A549 (cell line): ENCODE results near the gene PTPN5. TPM values are rescaled to one million over a fixed set of nuclear protein-coding genes. Genes with fewer than 3 reads are reported as not detected.
A peak's percentile ranks its signal among the peaks of the same experiment; 100 is the strongest.

Source experiments
- ATAC-seq, 2 experiments: fragments of 200-7000 bp in 1 of 2; fragments of >200 bp in 1 of 2; cut with Nextera tagmentation in 1 of 2; cut with Tn5 transposase in 1 of 2; 3 replicates each; pipeline versions ENCODE4 v1.8.0 to v1.9.1; 2018 to 2020; ENCODE audit warnings: mild to moderate bottlenecking in 1 of 2, moderate library complexity in 1 of 2
- CTCF ChIA-PET: fragments of 300-600 bp; sonication (Branson Sonifier 250); formaldehyde crosslinking; extraction: SDS; loops from one replicate; lab custom pipeline; 2021; ENCODE audit warnings: antibody characterized with exemption, inconsistent platforms; lab: Yijun Ruan, JAX
- POLR2A ChIA-PET: fragments of 350-600 bp; formaldehyde crosslinking; extraction: SDS; loops from one replicate; lab custom pipeline; 2021; ENCODE audit warnings: antibody characterized with exemption, inconsistent platforms; lab: Yijun Ruan, JAX
- DNase-seq, 2 experiments: peaks; one replicate each; pipeline versions ENCODE4 v3.0.0 to v3.0.0-alpha.2; 2011 to 2016; ENCODE audit warnings: low read depth in 1 of 2, low spot score in 1 of 2
- FAIRE-seq: peaks from 2 replicates; lab custom pipeline; 2011; peaks lifted over from hg19 to GRCh38; lab: Jason Lieb, UNC
- H3K27ac ChIP-seq, 2 experiments: fragments of >200 bp; sonication (Bioruptor Twin); formaldehyde crosslinking; 3 replicates each; pipeline ENCODE4 v1.5.1; 2016 to 2017
- H3K4me1 ChIP-seq: fragments of >200 bp; sonication (Bioruptor Twin); formaldehyde crosslinking; 3 replicates; pipeline ENCODE4 v1.6.1; 2016
- H3K4me2 ChIP-seq: fragments of >200 bp; sonication (Bioruptor Twin); formaldehyde crosslinking; 3 replicates; pipeline ENCODE4 v1.6.1; 2016
- H3K4me3 ChIP-seq: fragments of >200 bp; sonication (Bioruptor Twin); formaldehyde crosslinking; 3 replicates; pipeline ENCODE4 v1.5.1; 2016
- H3K9me3 ChIP-seq: fragments of >200 bp; sonication (Bioruptor Twin); formaldehyde crosslinking; 3 replicates; pipeline ENCODE4 v1.6.1; 2016
- ATOH8 ChIP-seq: fragments of 250-450 bp; sonication (Bioruptor Pico); IDR thresholded peaks from 2 replicates; pipeline ENCODE4 v1.5.0; 2020; ENCODE audit warnings: low read depth, mild to moderate bottlenecking, moderate library complexity
- BCL3 ChIP-seq: fragments of >200 bp; sonication (Bioruptor Twin); formaldehyde crosslinking; IDR thresholded peaks from 3 replicates; pipeline ENCODE4 v1.6.1; 2016
- CBX2 ChIP-seq: fragments of 200-600 bp; sonication (generic); IDR thresholded peaks from 2 replicates; pipeline ENCODE4 v1.6.1; 2016; ENCODE audit warnings: low read depth, mild to moderate bottlenecking, borderline replicate concordance
- CEBPB ChIP-seq, 2 experiments: fragments of >200 bp in 1 of 2; sonication (Bioruptor Twin) in 1 of 2; formaldehyde crosslinking in 1 of 2; IDR thresholded peaks; 2 replicates each; pipeline ENCODE4 v1.6.1; 2012 to 2016
- CTCF ChIP-seq: fragments of >200 bp; sonication (Bioruptor Twin); formaldehyde crosslinking; IDR thresholded peaks from 3 replicates; pipeline ENCODE4 v1.5.1; 2016
- EHF ChIP-seq: fragments of 250-450 bp; sonication (Bioruptor Pico); IDR thresholded peaks from 2 replicates; pipeline ENCODE4 v1.5.0; 2020; ENCODE audit warnings: mild to moderate bottlenecking
- EP300 ChIP-seq, 2 experiments: fragments of >200 bp; sonication (Bioruptor Twin); formaldehyde crosslinking; IDR thresholded peaks; 2 replicates in 1 of 2; 3 replicates in 1 of 2; pipeline ENCODE4 v1.6.1; 2016 to 2017
- ESRRA ChIP-seq: fragments of 150-350 bp; IDR thresholded peaks from 2 replicates; pipeline ENCODE4 v1.6.1; 2014; ENCODE audit warnings: mild to moderate bottlenecking, low read length, borderline replicate concordance
- HMGXB4 ChIP-seq: fragments of 250-450 bp; sonication (Bioruptor Pico); IDR thresholded peaks from 2 replicates; pipeline ENCODE4 v1.5.0; 2021; ENCODE audit warnings: mild to moderate bottlenecking, moderate library complexity, borderline replicate concordance
- KDM1A ChIP-seq: fragments of 200-600 bp; sonication (generic); IDR thresholded peaks from 2 replicates; pipeline ENCODE4 v1.6.1; 2016; ENCODE audit warnings: low read depth, mild to moderate bottlenecking
- KDM5A ChIP-seq: fragments of 200-600 bp; sonication (generic); IDR thresholded peaks from 2 replicates; pipeline ENCODE4 v1.6.1; 2016; ENCODE audit warnings: antibody characterized with exemption, mild to moderate bottlenecking
- NFE2L2 ChIP-seq: fragments of 150-350 bp; conservative IDR thresholded peaks from 2 replicates; pipeline ENCODE4 v1.6.1; 2014; ENCODE audit warnings: low read length
- NPAS2 ChIP-seq: fragments of 250-450 bp; sonication (Bioruptor Pico); IDR thresholded peaks from 2 replicates; pipeline ENCODE4 v1.8.0; 2022; ENCODE audit warnings: mild to moderate bottlenecking, moderate library complexity, borderline replicate concordance
- PBX3 ChIP-seq: IDR thresholded peaks from 2 replicates; pipeline ENCODE4 v1.6.1; 2012
- POLR2AphosphoS2 ChIP-seq: conservative IDR thresholded peaks from 2 replicates; pipeline ENCODE4 v1.6.1; 2012; ENCODE audit warnings: low read length, improper control_type of control experiment, inconsistent platforms
- REST ChIP-seq: fragments of 200-600 bp; sonication (generic); IDR thresholded peaks from 2 replicates; pipeline ENCODE4 v1.6.1; 2016; ENCODE audit warnings: antibody characterized with exemption, mild to moderate bottlenecking, moderate library complexity
- USF2 ChIP-seq: fragments of 450-650 bp; IDR thresholded peaks from 2 replicates; pipeline ENCODE4 v1.6.1; 2014; ENCODE audit warnings: antibody characterized with exemption
- ZC3H11A ChIP-seq: fragments of 450-650 bp; IDR thresholded peaks from 2 replicates; pipeline ENCODE4 v1.6.1; 2014; ENCODE audit warnings: antibody characterized with exemption, mild to moderate bottlenecking
- ZSCAN20 ChIP-seq: fragments of 250-450 bp; sonication (Bioruptor Pico); IDR thresholded peaks from 2 replicates; pipeline ENCODE4 v1.8.0; 2022; ENCODE audit warnings: mild to moderate bottlenecking, moderate library complexity
- WGBS: methylation state at CpG from one replicate; pipeline ENCODE4 v1.1.6; 2017; ENCODE audit errors: missing lambda C conversion rate; 5-methylcytosine and 5-hydroxymethylcytosine counted together
- polyA plus RNA-seq, 4 experiments: library from polyadenylated mRNA; depleted of rRNA in 3 of 4; stranded (reverse); fragments of >200 nt; fragmentation: RNase III in 1 of 4; extraction: RNeasy Plus Mini Kit Qiagen cat#74134 plus additional on column Dnase treatment in 1 of 4; gene quantifications; 2 replicates in 3 of 4; 3 replicates in 1 of 4; pipeline ENCODE4 v1.2.3, GENCODE V29; 2011 to 2017

The PTPN5 gene
- polyA plus RNA-seq, 2 of the 4 experiments (the other 2 are of a cell fraction), result 0.04 TPM; not detected in 1

GRCh38 chr11:18765554-18765953 is 26.0 kb downstream of the PTPN5 start:
- ATAC-seq (no peak), FAIRE-seq (no peak), DNase-seq (no peak)
- TF ChIP-seq ZC3H11A, result no peak
- TF ChIP-seq CEBPB (IDR thresholded peaks at IDR 0.05), result peak; percentile 16 to 73; a peak in 3 of 4 replicates
- Histone ChIP-seq H3K9me3 (no peaks in the 10 kb centered on the region), H3K4me2 (no peak overlapping the region), H3K27ac (no peak overlapping the region), H3K4me3 (no peak overlapping the region), H3K4me1 (peaks cover 23% of the 10 kb centered on the region)
- CTCF ChIA-PET, result interaction anchor here (0.8 to 13.0 kb wide), 15 partner anchors 11 to 651 kb away, joined by 3 to 137 read pairs (median 9); partner anchors contain the start of gene TMEM86A
- POLR2A ChIA-PET, result interaction anchor here (1.1 kb wide), 1 partner anchor 225 kb away, joined by 3 read pairs; no protein-coding TSS in a partner anchor
- 55% methylated on average over 6 of the region's 6 CpGs for WGBS

- no peak overlapping the region for H3K4me3 ChIP-seq
- CTCF ChIA-PET, result interaction anchor here (0.6 to 13.0 kb wide), 7 partner anchors 15 to 646 kb away, joined by 4 to 137 read pairs (median 18); no protein-coding TSS in a partner anchor
- ATAC-seq (no peak), FAIRE-seq (no peak), DNase-seq (no peak)
- H3K9me3 ChIP-seq, result no peaks in the 10 kb centered on the region
- WGBS, result 90% methylated on average over 11 of the region's 11 CpGs
- POLR2A ChIA-PET, result no interaction called here
- TF ChIP-seq ZSCAN20 (CRISPR knock-in tag), result no peak
- TF ChIP-seq BCL3, result no peak
- no peak for TF ChIP-seq ATOH8 (CRISPR knock-in tag)
- peak overlapping the region in 1 of 2 experiments; percentile 79; a peak in 1 of 6 replicates for H3K27ac ChIP-seq
- H3K4me1 ChIP-seq, result peaks cover 19% of the 10 kb centered on the region
- no peak overlapping the region for H3K4me2 ChIP-seq
Observed at GRCh38 chr11:18761741-18762140, 29.9 kb downstream of the PTPN5 start.

GRCh38 chr11:18761144-18761543 is 30.5 kb downstream of the PTPN5 start:
- Histone ChIP-seq H3K9me3 (no peaks in the 10 kb centered on the region), H3K4me2 (no peak overlapping the region), H3K4me1 (peaks cover 19% of the 10 kb centered on the region), H3K27ac (no peak overlapping the region)
- DNase-seq (no peak), ATAC-seq (no peak)
- WGBS, result 90% methylated on average over 3 of the region's 3 CpGs
- TF ChIP-seq REST, result no peak
- TF ChIP-seq ESRRA, result no peak
- no peak for TF ChIP-seq USF2
- TF ChIP-seq NFE2L2, result no peak
- no peak for TF ChIP-seq HMGXB4 (CRISPR knock-in tag)
- TF ChIP-seq CTCF, result no peak
- no peak for TF ChIP-seq KDM1A
- no peak for TF ChIP-seq PBX3
- TF ChIP-seq EHF (CRISPR knock-in tag), result no peak
- no peak for TF ChIP-seq NPAS2 (CRISPR knock-in tag)
- no peak for TF ChIP-seq EP300 (IDR thresholded peaks at IDR 0.05)
- TF ChIP-seq CEBPB (IDR thresholded peaks at IDR 0.05), result no peak
- no peak for TF ChIP-seq POLR2AphosphoS2
- no peak for TF ChIP-seq CBX2
- no peak for TF ChIP-seq KDM5A
- TF ChIP-seq, all 56 proteins: peak for 0
- ChIA-PET CTCF (interaction anchor here (1.1 to 13.0 kb wide), 6 partner anchors 16 to 39 kb away, joined by 3 to 137 read pairs (median 24); no protein-coding TSS in a partner anchor), POLR2A (no interaction called here)
- no peak for FAIRE-seq
- no peak overlapping the region for H3K4me3 ChIP-seq
